GM23338 (cell line): Measurements from ENCODE around the gene DENND2C.

Experiments
- CTCF ChIP-seq, 2 experiments: fragments of 200-600 bp in 1 of 2; sonication (generic) in 1 of 2; conservative IDR thresholded peaks; 2 replicates each; pipeline versions ENCODE4 v1.5.1 to v1.6.1; 2016 to 2017; ENCODE audit warnings: antibody characterized with exemption in 2 of 2, low read depth in 2 of 2, mild to moderate bottlenecking in 2 of 2, moderate library complexity in 1 of 2
- EZH2 ChIP-seq: fragments of 200-600 bp; sonication (generic); IDR thresholded peaks from one replicate; pipeline ENCODE4 v1.8.0; 2017; ENCODE audit warnings: antibody characterized with exemption, mild to moderate bottlenecking, low read depth; ENCODE audit not compliant: unreplicated experiment
- EZH2phosphoT487 ChIP-seq: fragments of 200-600 bp; sonication (generic); IDR thresholded peaks from one replicate; pipeline ENCODE4 v1.8.1; 2018; ENCODE audit warnings: antibody characterized with exemption; ENCODE audit not compliant: unreplicated experiment
- REST ChIP-seq: IDR thresholded peaks from one replicate; pipeline ENCODE4 v1.6.1; 2018; ENCODE audit warnings: antibody characterized with exemption; ENCODE audit not compliant: unreplicated experiment

GRCh38 chr1:114688526-114688925 is 18.7 kb upstream of the DENND2C start:
- TF ChIP-seq CTCF (conservative IDR thresholded peaks at IDR 0.05; ENCODE audit: low read depth in 2 of 2): no peak
- TF ChIP-seq EZH2: no peak
- TF ChIP-seq REST: no peak
- TF ChIP-seq EZH2phosphoT487: no peak
